ENCODE data around the gene HCAR1. TPM values are rescaled to one million over a fixed set of nuclear protein-coding genes. Genes with fewer than 3 reads are reported as not detected.
A peak's percentile ranks its signal among the peaks of the same experiment; 100 is the strongest.

The HCAR1 gene
- polyA plus RNA-seq, 1 donor (not counting 4 experiments of a cell fraction or from before 2014, with no cell fraction given), result 0.07 TPM

- H2AFZ ChIP-seq (ENCODE audit: control insufficient read depth, low read length), result no peak overlapping the region
- H3K27me3 ChIP-seq (ENCODE audit: control insufficient read depth, extremely low read depth, insufficient read depth, low read length), result no peaks in the 10 kb centered on the region
- peaks cover 63% of the 10 kb centered on the region for H3K79me2 ChIP-seq (ENCODE audit: control insufficient read depth, insufficient read depth, low read length)
- dilution Hi-C loops (cut with MboI; ENCODE audit: extremely low pct_ligation_motif_present, low sequenced_read_pairs), result loop anchor here (10.0 kb wide), 1 partner anchor 120 kb away; no protein-coding TSS in a partner anchor
- H3K9me1 ChIP-seq (ENCODE audit: control insufficient read depth, extremely low read depth, insufficient read depth, low read length), result peaks cover 2% of the 10 kb centered on the region
- H4K20me1 ChIP-seq (ENCODE audit: control insufficient read depth, extremely low read depth, insufficient read depth, low read length), result no peaks in the 10 kb centered on the region
- no peak overlapping the region for H3K9ac ChIP-seq (ENCODE audit: control insufficient read depth, extremely low read depth, insufficient read depth, low read length)
- FAIRE-seq, result no peak
- DNase-seq (ENCODE audit: low read depth, low spot score), result no peak
- H3K4me2 ChIP-seq (ENCODE audit: control insufficient read depth, extremely low read depth, insufficient read depth, low read depth, low read length), result no peak overlapping the region
- no peak for TF ChIP-seq EZH2 (IDR thresholded peaks at IDR 0.05; ENCODE audit: low read length)
- H3K4me1 ChIP-seq (ENCODE audit: control insufficient read depth, extremely low read depth, insufficient read depth, low read length), result peaks cover 10% of the 10 kb centered on the region
- H3K9me3 ChIP-seq (ENCODE audit: control insufficient read depth, low read depth, low read length), result no peaks in the 10 kb centered on the region
- H3K36me3 ChIP-seq (ENCODE audit: control insufficient read depth in 2 of 2, extremely low read depth in 1 of 2, insufficient read depth in 2 of 2, low read length in 2 of 2), result peaks cover 8 to 35% of the 10 kb centered on the region in 2 experiments
- no peak overlapping the region for H3K27ac ChIP-seq (ENCODE audit: control insufficient read depth, insufficient read depth, low read length)
- no peak overlapping the region for H3K4me3 ChIP-seq (ENCODE audit: control insufficient read depth in 2 of 3, extremely low read depth in 1 of 3, insufficient read depth in 2 of 3, low read depth in 1 of 3, low read length in 3 of 3)
These were observed 24.1 kb upstream of the HCAR1 start for GRCh38 chr12:122754790-122755189.

- peak overlapping the region; percentile 92 for H3K9ac ChIP-seq (ENCODE audit: control insufficient read depth, extremely low read depth, insufficient read depth, low read length)
- H4K20me1 ChIP-seq (ENCODE audit: control insufficient read depth, extremely low read depth, insufficient read depth, low read length), result no peaks in the 10 kb centered on the region
- H3K9me3 ChIP-seq (ENCODE audit: control insufficient read depth, low read depth, low read length), result no peaks in the 10 kb centered on the region
- H3K27ac ChIP-seq (ENCODE audit: control insufficient read depth, insufficient read depth, low read length), result peak overlapping the region; percentile 89
- peak overlapping the region; percentile 80 for H2AFZ ChIP-seq (ENCODE audit: control insufficient read depth, low read length)
- peak overlapping the region; percentile 82 to 88 (median 83) for H3K4me3 ChIP-seq (ENCODE audit: control insufficient read depth in 2 of 3, extremely low read depth in 1 of 3, insufficient read depth in 2 of 3, low read depth in 1 of 3, low read length in 3 of 3)
- H3K79me2 ChIP-seq (ENCODE audit: control insufficient read depth, insufficient read depth, low read length), result peaks cover 51% of the 10 kb centered on the region
- FAIRE-seq (no peak), DNase-seq (ENCODE audit: low read depth, low spot score) (no peak)
- peak overlapping the region; percentile 94 for H3K4me2 ChIP-seq (ENCODE audit: control insufficient read depth, extremely low read depth, insufficient read depth, low read depth, low read length)
- TF ChIP-seq EZH2 (IDR thresholded peaks at IDR 0.05; ENCODE audit: low read length) (no peak), CTCF (optimal IDR thresholded peaks at IDR 0.05 in 1 of 3, IDR thresholded peaks at IDR 0.05 in 1 of 3, conservative IDR thresholded peaks at IDR 0.05 in 1 of 3; ENCODE audit: extremely low read depth in 1 of 3, insufficient read depth in 2 of 3, low read length in 3 of 3) (no peak)
- no peaks in the 10 kb centered on the region for H3K27me3 ChIP-seq (ENCODE audit: control insufficient read depth, extremely low read depth, insufficient read depth, low read length)
- dilution Hi-C loops (cut with MboI; ENCODE audit: extremely low pct_ligation_motif_present, low sequenced_read_pairs), result loop anchor here (10.0 kb wide), 1 partner anchor 118 kb away; no protein-coding TSS in a partner anchor
- peaks cover 10% of the 10 kb centered on the region for H3K4me1 ChIP-seq (ENCODE audit: control insufficient read depth, extremely low read depth, insufficient read depth, low read length)
- H3K36me3 ChIP-seq (ENCODE audit: control insufficient read depth in 2 of 2, extremely low read depth in 1 of 2, insufficient read depth in 2 of 2, low read length in 2 of 2), result peaks cover 5 to 29% of the 10 kb centered on the region in 2 experiments
- peaks cover 2% of the 10 kb centered on the region for H3K9me1 ChIP-seq (ENCODE audit: control insufficient read depth, extremely low read depth, insufficient read depth, low read length)
These were observed 22.6 kb upstream of the HCAR1 start for GRCh38 chr12:122753319-122753650.
